SKM-1 treated with dmso at 0.1 percent for 144 hours (cell line): ENCODE data around the gene NDST4.
A peak's percentile ranks its signal among the peaks of the same experiment; 100 is the strongest.

ENCODE experiments used
- DNase-seq: peaks from one replicate; lab custom pipeline; 2025; ENCODE audit not compliant: unreplicated experiment; lab: John Stamatoyannopoulos, UW

NDST4 gene

DNA sequence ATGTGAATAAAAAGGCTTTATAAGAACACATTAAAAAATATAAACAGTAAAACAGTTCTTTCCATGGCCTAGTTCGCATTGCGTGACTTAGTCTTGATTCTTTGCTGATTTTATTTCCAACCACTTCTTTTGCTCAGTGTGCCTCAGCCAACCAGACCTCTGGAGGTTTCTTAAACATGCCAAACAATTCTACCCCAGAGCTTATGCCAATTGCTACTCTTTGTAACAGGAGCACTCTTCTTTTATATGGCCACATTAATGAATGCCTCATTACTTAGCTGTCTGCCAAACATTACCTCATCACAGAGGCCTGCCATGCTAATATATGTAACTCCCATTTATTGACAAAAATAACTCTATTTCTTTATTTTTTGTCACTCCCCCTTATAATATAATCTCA is 202.3 kb downstream of the NDST4 start:
- DNase-seq = no peak

DNA sequence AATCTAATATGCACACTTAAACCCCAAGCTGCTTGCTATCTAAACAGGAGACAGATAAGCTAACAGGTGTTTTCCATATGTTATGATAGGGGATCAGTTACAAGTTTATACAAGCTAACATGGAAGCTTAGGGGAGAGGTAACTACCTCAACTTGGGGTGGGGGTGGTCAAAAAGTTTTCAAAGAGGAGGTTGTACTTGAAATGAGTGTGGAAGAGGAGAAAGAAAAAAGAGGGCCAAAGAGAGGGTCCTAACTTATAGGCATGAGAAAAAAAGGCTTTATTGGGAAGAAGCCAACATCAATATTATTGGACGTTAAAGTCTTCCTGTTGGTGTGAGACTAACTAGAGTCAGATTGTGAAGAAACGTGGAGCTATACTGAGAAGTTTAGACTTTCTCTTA is 205.9 kb downstream of the NDST4 start:
- no peak for DNase-seq

DNA sequence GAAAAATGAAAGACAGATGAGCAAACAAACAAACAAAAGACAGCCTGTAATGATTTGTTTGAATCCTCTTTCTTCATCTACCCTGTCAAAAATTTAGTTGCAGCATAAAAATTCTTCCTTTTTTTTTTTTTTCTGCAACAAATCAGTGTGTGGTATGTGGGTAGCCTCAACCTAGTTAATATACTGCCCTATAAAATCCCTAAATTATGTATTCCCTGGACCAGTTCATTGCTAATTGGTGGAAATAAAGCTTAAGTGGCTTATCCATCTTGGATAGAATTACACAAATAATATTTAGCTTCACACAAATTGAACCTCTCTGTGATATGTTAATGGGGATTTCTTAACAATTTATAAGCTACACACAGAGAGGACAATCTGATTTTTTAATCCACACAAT is 208.4 kb downstream of the NDST4 start:
- no peak for DNase-seq

DNA sequence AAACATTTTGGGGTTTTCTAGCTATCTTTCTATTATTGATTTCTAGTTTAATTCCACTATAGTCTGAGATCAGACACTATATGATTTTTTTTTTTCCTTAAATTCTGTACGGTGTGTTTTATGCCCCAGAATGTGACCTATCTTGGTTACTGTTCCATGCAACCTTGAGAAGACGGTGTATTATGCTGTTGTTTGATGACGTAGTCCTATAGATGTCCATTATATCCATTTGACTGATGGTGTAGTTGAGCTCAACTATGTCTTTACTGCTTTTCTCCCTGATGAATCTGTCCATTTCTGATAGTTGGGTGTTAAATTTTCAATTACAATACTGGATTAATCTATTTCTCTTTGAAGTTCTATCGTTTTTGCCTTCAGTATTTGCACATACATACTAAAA is 212.5 kb downstream of the NDST4 start:
- DNase-seq = no peak

DNA sequence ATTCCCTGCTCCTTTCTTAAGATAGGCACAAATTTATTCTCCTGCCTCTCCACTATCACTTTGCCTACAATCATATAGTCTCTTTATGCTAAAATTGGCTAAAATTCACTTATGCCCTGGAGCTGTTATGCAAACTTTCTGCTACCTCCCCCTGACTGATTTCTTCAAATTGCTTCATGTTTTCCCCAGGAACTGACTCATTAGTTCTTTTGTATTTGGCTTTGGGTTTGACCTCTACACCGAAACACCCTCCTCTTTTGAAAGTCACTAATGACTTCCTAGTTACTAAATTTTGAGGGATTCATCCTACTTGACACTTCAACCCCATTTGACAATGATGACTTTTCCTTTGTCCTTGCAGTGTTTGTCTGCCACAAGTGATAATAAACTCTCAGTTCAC is 222.6 kb downstream of the NDST4 start:
- peak; percentile 90 for DNase-seq

DNA sequence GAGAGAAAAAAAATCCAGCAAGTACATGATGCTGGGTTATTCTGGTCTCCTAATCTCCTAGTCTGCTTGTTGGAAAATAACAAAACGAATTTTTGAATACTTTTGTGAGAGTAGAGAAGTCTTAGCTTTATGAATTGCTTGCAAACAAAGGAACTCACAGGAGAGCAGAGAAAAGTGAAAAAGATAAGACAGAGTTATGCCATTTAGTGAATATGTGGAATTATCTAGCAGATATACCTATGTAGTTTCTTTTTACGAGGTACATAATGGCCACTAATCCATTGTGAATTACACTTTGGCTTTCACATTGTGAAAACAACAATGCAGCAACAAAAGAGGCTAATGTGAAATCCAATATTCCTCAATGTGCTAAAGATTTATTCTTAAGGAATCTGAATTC is 226.7 kb downstream of the NDST4 start:
- no peak for DNase-seq

DNA sequence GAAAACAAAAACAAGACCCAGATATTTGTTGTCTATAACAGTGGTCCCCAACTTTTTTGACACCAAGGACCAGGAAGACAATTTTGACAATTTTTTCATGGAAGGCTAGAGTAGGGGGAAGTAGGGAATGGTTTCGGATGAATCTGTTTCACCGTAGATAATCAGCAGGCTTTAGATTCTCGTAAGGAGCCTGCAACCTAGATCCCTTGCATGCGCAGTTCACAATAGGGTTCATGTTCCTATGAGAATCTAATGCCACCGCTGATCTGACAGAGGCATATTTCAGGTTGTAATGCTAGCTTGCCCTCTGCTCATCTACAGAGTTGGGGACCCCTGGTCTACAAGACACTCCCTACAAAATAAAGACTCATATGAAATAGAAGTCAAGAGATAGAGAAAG is 229.8 kb downstream of the NDST4 start:
- DNase-seq = no peak

DNA sequence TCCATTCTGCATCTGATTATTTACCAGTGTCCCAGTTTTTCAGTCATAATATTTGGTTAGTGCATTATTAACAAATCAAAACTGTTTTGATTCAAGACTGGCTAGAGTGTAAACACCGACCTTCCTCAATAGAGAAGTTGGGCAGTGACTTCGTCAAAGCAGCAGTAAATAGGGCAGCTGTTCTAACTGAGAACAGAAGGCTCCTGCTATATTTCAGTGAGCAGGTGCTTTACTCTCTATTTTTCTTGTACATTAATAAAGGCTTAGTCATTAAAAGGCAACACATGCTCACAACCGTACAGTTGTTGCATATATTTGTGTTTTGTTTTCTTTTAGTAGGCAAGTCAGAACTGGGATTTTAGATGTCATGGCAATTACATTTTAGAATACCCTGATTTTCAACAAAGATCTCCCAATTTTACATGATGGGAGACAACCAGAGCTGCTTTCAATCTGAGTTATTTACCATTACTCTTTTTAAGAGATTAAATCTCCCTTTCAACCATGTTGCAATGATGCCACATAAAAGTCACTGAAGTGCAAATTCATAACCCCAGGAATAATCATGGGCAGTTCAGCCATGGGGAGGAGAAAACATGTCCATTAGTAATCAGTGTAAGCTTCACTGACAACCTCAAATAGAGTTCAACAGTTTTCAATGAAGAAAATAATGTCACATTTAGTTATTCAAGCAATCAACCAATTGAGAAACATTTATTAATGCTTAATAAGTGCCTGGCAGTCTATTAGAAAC is 233.3 kb downstream of the NDST4 start:
- DNase-seq = no peak

DNA sequence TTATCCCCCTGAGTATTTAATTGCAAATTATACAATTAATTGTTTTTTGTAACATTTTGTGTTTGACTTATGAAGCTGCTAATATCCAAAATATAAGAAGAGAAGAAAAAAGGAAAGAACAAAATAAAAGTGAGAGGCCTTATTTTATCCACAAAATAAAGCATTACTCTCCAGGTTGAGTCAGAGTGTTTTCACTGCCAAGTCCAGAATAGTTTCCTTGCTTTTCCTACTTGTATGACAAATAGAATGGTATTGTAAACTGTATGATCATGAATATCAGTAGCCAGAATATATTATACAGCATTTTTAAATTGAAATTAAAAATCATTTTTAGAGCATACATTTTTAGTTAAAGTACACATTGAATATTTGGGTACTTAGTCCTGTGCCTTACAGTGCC is 237.8 kb downstream of the NDST4 start:
- no peak for DNase-seq

DNA sequence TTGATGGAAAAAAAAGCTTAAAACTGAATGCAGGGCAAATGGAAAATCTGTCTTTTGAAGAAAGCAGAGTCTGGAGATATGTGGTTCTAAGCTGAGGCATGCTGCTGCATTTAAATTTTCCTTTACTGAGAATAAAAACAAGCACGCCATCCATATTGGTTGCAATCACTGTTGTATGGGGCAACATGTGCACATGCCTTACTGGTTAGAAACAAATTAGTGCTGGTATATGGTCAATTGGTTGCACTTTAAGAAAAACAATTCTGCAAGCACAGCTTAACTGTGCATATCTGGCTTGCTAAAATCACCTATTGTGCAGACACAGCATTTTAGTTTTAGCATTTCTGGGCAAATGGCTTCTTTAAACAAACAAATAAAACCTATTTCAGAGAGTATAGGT is 239.1 kb downstream of the NDST4 start:
- no peak for DNase-seq

DNA sequence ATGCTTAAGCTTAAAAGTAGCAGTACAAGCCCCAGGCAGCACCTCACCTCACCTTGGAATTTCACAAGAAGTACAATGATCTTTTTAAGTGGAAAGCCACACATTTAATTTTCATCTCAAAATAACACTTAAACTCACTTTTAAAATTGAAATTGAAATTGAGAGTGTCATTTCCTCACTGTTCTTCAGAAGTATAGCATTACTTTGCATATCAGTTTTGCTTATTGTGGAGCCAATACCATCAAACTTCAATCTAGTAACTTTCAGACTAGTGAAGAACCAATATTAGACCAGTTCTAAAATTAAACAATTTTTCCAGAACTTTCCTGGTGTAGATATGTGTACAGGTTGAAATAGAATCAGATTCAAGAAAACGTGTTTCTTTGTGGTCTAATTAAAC is 242.4 kb downstream of the NDST4 start:
- DNase-seq = no peak

DNA sequence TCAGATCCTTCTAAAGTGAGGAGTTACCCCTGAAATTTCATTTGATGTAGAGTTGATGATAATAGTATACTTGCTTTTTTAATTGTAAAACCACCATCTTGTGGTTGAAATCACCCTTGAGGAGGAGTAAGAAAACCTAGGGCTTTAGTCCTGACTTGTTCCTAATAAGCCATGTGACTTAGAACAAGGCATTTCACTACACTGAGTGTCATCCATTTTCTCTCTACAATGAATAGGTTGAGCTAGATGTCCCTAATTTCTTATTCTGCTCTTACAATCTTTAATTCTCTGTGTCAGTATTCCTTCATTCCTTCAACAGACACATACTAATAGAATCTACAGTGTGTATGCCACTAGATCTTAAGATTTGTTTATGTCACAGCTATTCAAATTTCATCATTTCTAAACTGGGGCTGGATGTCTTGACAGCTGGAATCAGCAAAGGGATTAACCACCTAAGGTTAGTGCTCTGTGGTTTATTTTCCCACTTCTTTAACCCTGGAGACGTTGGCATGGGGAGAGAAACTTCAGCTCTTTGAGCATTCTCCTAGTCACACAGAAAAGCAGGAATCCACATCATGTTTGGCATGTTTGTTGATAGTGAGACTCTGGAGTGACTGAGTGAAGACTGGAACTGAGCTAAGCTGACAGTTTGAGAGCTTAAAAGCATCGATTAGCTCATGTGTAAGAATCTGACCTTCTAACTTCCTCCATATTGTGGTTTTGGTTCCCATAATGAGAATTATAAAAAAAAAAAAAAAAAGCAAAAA is 246.3 kb downstream of the NDST4 start:
- no peak for DNase-seq

DNA sequence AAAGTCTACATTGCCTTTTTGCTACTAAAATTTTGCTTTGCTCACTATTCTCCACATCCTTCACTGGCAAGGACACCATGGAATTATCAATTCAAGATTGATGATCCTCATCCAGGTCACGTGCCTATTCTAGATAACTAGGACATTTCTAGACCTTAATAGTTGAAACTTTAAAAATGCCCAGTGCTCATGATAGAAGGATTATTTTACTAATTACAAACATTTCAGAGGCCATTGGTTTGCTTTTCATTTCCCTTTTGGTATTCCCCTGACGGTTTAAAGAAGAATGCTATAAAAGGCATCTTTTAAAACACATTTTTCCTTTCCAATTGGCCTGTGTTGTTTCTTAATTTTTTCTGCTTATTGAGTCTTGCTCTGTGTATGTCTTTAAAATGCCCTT is 249.4 kb downstream of the NDST4 start:
- no peak for DNase-seq

DNA sequence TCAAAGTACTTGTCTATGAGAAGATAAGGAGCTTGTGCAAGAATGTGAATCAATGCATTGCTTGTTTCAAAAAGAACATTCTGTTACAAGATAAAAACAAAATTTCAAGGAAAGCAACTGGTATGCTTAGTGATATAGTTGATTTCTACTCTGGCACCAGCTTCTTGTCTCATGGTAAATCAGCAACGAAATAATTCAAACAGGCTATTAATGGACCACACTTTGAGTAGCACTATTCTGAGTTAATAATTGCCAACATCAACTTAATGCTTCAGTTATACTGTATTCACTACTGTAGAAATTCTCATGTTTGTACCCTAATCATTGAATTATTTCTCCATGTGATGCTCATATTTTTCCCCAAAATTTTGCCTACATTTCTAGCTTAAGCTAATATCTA is 252.6 kb downstream of the NDST4 start:
- no peak for DNase-seq

DNA sequence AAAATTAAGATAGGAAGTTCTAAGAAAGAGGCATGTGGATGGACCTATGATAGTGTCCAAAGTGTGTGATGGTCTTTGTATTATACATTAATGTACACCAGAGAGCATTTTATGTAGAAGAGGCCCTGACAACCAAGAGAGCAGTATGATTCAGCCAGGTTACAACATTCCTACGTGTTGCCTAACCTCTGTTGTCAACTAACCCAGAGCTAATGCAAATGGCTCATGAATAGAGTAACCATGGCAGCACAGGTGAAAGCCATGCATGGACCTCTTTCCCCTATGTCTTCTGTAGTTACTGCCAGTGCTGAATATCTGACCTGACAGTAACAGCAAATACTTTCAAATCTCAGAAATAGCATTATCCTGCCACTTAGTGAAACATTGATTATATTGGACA is 255.6 kb downstream of the NDST4 start:
- no peak for DNase-seq

DNA sequence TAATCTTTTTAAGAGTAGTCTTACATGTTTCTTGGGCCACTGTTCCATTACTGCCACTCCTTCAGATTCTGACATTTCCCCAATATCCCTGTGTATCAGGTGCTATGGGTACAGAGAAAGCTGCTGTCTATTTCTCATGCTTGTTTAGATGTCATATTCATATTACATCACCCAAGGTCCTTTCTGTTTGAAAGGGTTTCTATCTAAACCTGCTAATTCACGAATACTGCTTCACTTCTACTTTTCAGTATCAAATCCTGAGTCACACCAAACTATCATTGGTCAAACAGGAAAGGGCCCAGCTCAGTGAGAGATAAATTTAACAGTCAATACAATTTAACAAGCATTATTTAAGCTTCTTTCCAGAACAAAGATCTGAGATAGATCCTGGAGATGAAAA is 273.4 kb downstream of the NDST4 start:
- no peak for DNase-seq

DNA sequence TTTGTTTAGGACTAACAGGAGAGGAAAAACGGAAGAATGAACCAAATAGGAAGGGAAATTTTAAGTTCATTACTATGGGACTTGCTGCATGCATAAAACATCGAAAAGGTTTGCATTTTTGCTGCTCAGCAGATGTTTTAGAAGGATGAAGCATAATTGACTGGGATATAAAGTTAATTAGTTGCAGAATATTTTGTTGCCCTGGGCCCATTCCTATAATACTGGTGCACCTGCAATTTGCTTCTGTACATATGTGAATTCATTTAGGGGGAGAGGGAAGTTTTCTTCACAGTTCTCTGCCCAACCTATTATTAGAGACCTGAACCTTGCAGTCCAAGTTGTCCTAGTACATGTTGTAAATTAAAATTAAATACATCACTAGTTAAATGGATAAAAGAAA is 282.8 kb downstream of the NDST4 start:
- DNase-seq = no peak

DNA sequence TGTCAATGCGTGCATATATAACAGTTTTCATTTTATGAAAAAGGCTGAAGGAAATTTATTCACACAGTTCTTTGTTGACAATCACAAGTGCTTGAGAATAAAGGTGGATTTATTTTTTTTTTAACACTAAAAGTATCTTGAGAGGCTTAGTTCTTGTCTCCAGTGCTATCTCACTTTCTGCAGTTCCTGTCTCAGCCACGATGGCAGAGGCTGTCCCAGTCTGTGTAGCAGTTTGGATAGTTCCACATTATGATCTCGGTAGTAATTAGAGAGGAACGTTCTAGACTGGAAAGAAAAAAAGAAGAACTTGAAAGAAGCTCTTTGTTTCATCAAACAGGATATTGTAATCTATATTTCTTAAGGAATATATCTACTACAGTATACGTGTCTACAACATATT is 285.8 kb downstream of the NDST4 start:
- DNase-seq = no peak

DNA sequence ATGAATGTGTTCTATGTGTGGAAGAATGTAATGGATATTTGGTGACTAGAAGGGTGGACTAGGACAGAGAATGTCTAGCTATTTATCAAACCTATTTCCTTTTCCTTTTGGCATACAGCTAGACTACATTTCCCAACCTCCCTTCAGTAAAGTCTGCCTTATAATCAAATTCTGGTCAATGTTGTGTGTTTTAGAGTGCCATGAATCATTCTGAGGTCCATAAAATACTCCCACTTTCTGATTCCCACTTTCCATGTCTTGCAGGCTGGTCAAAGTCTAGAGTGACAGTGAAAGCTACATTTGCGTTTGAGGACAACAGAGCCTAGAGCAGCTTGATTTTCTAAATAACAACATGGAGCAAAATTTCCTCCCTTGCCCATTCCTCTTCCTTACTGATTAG is 297.7 kb downstream of the NDST4 start:
- DNase-seq = no peak

DNA sequence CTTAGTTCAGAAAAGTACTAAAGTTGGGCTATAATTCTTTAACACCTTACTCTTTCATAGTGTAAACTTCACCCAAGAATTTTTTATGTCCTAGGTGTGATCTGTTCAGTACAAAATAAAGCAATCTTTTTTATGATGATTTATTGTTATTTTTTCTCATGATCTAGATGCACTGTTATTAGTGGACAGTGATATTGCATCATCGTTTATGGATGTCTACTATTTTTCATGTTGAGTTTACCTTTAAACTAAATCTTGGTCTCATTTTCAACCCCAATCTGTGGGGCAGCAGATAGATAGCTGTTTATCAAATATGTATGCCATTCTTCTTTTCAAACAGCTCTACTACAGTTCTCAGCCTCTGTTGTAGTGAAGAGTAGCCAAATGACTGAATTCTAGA is 299.5 kb downstream of the NDST4 start:
- DNase-seq = no peak

DNA sequence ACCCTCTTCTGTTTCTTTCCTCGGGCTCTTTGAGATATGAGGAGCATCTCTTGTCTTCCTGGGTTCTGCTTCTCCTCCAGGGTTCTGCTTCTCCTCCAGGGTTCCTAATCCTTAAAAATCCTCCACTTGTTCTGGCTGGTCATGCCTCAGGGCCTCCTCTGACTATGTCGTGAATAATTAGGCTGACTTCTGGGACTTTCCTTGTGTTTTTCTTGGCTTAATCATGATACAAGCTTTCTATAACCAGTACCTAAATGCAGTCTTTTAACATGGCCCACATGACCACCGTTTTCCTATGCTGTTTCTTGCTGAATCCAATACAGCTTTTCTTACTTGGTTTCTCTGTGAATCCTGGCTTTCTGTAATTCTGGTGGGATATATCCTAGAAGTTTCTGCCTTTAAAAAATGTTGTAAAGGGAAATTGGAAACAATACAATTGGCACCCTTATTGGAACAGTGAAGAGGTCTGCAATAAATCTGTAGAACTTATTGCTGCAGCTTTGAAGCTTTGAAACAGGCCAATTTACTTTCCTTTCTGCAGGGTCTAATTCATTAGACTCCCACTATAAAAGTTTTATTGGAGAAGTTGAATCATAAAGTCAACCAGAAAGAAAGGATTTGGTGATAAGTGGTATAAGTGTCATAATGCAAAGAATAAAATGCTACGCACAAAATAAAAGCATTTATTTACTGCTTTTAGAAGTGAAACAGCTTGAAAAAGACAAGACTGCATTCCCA is 301.7 kb downstream of the NDST4 start:
- DNase-seq = no peak

DNA sequence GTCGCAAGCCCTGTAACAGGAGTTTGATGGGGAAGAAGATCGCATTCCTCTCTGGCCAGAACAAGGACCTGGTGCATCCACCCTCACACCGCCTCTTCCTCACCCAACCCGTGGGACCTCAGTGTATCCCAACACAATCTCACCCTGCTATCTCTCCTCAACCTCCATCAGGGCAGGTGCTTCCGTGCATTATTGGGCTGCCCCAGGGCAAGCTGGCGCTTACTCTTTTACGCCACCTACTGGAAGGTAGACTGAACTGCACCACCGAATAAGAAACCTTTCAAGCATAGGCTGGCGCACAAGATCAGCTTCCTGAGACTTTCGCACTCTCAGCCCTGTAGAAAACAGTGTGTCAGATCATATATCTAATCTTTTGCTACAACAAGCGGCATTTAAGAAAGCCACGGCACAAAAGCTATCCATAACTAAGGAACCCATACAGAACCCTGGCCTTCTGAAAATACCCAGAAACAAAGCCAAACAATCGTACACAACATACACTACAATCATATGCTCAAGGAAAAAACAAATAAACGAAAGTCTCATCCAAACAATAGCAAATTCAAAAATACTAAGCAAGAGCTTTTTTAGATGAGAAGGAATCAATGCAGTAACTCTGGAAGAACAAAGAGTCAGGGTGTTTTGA is 305.5 kb downstream of the NDST4 start:
- peak; percentile 5 for DNase-seq
